K562 (cell line): ENCODE results near the gene TUB. TPM values are rescaled to one million over a fixed set of nuclear protein-coding genes. Genes with fewer than 3 reads are reported as not detected.

Experiments
- ATAC-seq: fragments of 200-7000 bp; cut with Tn5 transposase; 3 replicates; pipeline ENCODE4 v1.9.1; 2020; ENCODE audit warnings: moderate library complexity
- BruUV-seq: library from RNA; stranded (reverse); fragments of 400-500 nt; replicated peaks from 2 replicates; lab custom pipeline; 2021; lab: Mats Ljungman, UMichigan
- CTCF ChIA-PET: fragments of 300-600 bp; formaldehyde crosslinking; extraction: SDS; loops from one replicate; lab custom pipeline; 2021; ENCODE audit warnings: low intra/inter-chr PET ratio; lab: Yijun Ruan, JAX
- POLR2A ChIA-PET: fragments of 300-600, 350-650 bp; sonication (Branson Sonifier 250); formaldehyde crosslinking; extraction: SDS; loops from one replicate; lab custom pipeline; 2021; ENCODE audit warnings: antibody characterized with exemption, inconsistent platforms; lab: Yijun Ruan, JAX
- DNase-seq, 4 experiments: peaks; one replicate each; pipeline versions ENCODE4 v3.0.0 to v3.0.0-alpha.2; 2011 to 2018; ENCODE audit warnings: low spot score in 3 of 4, mixed read lengths in 3 of 4; ENCODE audit errors: extremely low read depth in 1 of 4
- FAIRE-seq: peaks from 2 replicates; lab custom pipeline; 2011; peaks lifted over from hg19 to GRCh38; lab: Jason Lieb, UNC
- H2AFZ ChIP-seq: 2 replicates; pipeline ENCODE4 v1.6.0; 2011; ENCODE audit warnings: low read depth, low read length, control low read depth, inconsistent platforms
- H3K27ac ChIP-seq: fragments of 200-600 bp; 3 replicates; pipeline ENCODE4 v1.8.0; 2011; ENCODE audit warnings: low read depth, mild to moderate bottlenecking, control low read depth, inconsistent platforms, low read length, moderate library complexity, mixed read lengths; ENCODE audit errors: extremely low read depth
- H3K27me3 ChIP-seq, 2 experiments: fragments of 300-600 bp in 1 of 2; 2 replicates in 1 of 2; 3 replicates in 1 of 2; pipeline versions ENCODE4 v1.6.0 to v1.8.0; 2011; ENCODE audit warnings: inconsistent platforms in 2 of 2, low read length in 2 of 2, mild to moderate bottlenecking in 1 of 2, mixed read lengths in 1 of 2, moderate library complexity in 1 of 2; ENCODE audit not compliant: control insufficient read depth in 2 of 2, insufficient read depth in 2 of 2
- H3K36me3 ChIP-seq: fragments of 300-600 bp; 3 replicates; pipeline ENCODE4 v1.8.0; 2011; ENCODE audit warnings: mild to moderate bottlenecking, low read length, inconsistent platforms; ENCODE audit not compliant: control insufficient read depth, insufficient read depth
- H3K4me1 ChIP-seq, 2 experiments: fragments of 200-600 bp in 1 of 2; replicated peaks in 1 of 2; 2 replicates in 1 of 2; 3 replicates in 1 of 2; pipeline versions ENCODE4 v1.5.1 to v1.8.0; 2011; ENCODE audit warnings: inconsistent platforms in 2 of 2, low read length in 2 of 2, mild to moderate bottlenecking in 1 of 2, mixed read lengths in 1 of 2, moderate library complexity in 1 of 2; ENCODE audit not compliant: control insufficient read depth in 2 of 2, insufficient read depth in 2 of 2
- H3K4me2 ChIP-seq: 2 replicates; pipeline ENCODE4 v1.6.1; 2011; ENCODE audit warnings: low read length, control low read depth, inconsistent platforms, mixed read lengths; ENCODE audit not compliant: insufficient read depth
- H3K4me3 ChIP-seq: fragments of 200-600 bp; sonication (generic), shearing (Covaris generic); 2 replicates; pipeline ENCODE4 v1.5.1; 2016; ENCODE audit warnings: control low read depth, inconsistent platforms
- H3K79me2 ChIP-seq: fragments of 200-600 bp; 3 replicates; pipeline ENCODE4 v1.8.0; 2011; ENCODE audit warnings: low read length, inconsistent platforms; ENCODE audit not compliant: control insufficient read depth, insufficient read depth
- H3K9ac ChIP-seq, 2 experiments: 2 replicates each; pipeline versions ENCODE4 v1.6.0 to v1.6.1; 2011; ENCODE audit warnings: low read depth in 2 of 2, low read length in 2 of 2, control low read depth in 1 of 2, inconsistent platforms in 1 of 2, mild to moderate bottlenecking in 1 of 2, mixed read lengths in 1 of 2; ENCODE audit not compliant: insufficient read depth in 1 of 2
- H3K9me1 ChIP-seq: one replicate; pipeline ENCODE4 v1.6.0; 2011; ENCODE audit warnings: inconsistent platforms, mild to moderate bottlenecking, low read length, moderate library complexity; ENCODE audit not compliant: control insufficient read depth, insufficient read depth
- H3K9me3 ChIP-seq: replicated peaks from 2 replicates; pipeline ENCODE4 v1.5.1; 2011; ENCODE audit warnings: low read depth, low read length, inconsistent platforms; ENCODE audit not compliant: control insufficient read depth, insufficient read depth
- H4K20me1 ChIP-seq: replicated peaks from 2 replicates; pipeline ENCODE4 v1.6.1; 2011; ENCODE audit warnings: low read length, inconsistent platforms, mixed read lengths; ENCODE audit not compliant: control insufficient read depth, insufficient read depth
- DEAF1 ChIP-seq: fragments of 450-650 bp; formaldehyde crosslinking; IDR thresholded peaks from 2 replicates; pipeline ENCODE4 v1.4.0; 2020; ENCODE audit warnings: mild to moderate bottlenecking, moderate library complexity
- HNRNPUL1 ChIP-seq: fragments of 200-400 bp; formaldehyde crosslinking; IDR thresholded peaks from 2 replicates; pipeline ENCODE4 v1.6.1; 2017; ENCODE audit warnings: low read length
- ILK ChIP-seq: fragments of 450-650 bp; IDR thresholded peaks from 2 replicates; pipeline ENCODE4 v1.6.1; 2016; ENCODE audit warnings: missing genetic modification characterization, low read depth, mild to moderate bottlenecking, missing compliant biosample characterization, moderate library complexity, borderline replicate concordance
- NFE2L1 ChIP-seq: fragments of 450-650 bp; IDR thresholded peaks from 2 replicates; pipeline ENCODE4 v1.6.1; 2016; ENCODE audit warnings: missing genetic modification characterization, low read depth, mild to moderate bottlenecking, missing compliant biosample characterization, moderate library complexity, borderline replicate concordance
- RAD21 ChIP-seq, 2 experiments: fragments of 250-450 bp in 1 of 2; fragments of 450-650 bp in 1 of 2; sonication (Bioruptor Pico) in 1 of 2; formaldehyde crosslinking in 1 of 2; IDR thresholded peaks in 1 of 2; conservative IDR thresholded peaks in 1 of 2; 2 replicates each; pipeline versions ENCODE4 v1.4.0 to v1.8.0; 2020 to 2022; ENCODE audit warnings: mild to moderate bottlenecking in 2 of 2, moderate library complexity in 1 of 2
- REST ChIP-seq, 2 experiments: fragments of 450-650 bp; formaldehyde crosslinking in 1 of 2; IDR thresholded peaks; 2 replicates each; pipeline versions ENCODE4 v1.4.0 to v1.6.1; 2014 to 2020; ENCODE audit warnings: mild to moderate bottlenecking in 2 of 2, borderline replicate concordance in 1 of 2, low read depth in 1 of 2
- SMC3 ChIP-seq: conservative IDR thresholded peaks from 2 replicates; pipeline ENCODE4 v1.6.1; 2011; ENCODE audit warnings: low read depth, low read length, improper control_type of control experiment; ENCODE audit not compliant: insufficient read depth
- STAG1 ChIP-seq: sonication (generic); formaldehyde crosslinking; IDR thresholded peaks from 2 replicates; pipeline ENCODE4 v1.5.0; 2020; ENCODE audit warnings: missing genetic modification reagents, borderline replicate concordance
- WGBS: fragments of 100-300 bp; shearing (Covaris generic); methylation state at CpG from one replicate; pipeline ENCODE4 v1.1.6; 2016; ENCODE audit warnings: low coverage, mixed read lengths; ENCODE audit not compliant: insufficient coverage; ENCODE audit errors: missing lambda C conversion rate; 5-methylcytosine and 5-hydroxymethylcytosine counted together
- in situ Hi-C: fragments of 300-500 bp; cut with MboI; formaldehyde crosslinking; loops from 4 replicates; pipeline ENCODE4 v1.15.0; 2018; ENCODE audit warnings: inconsistent platforms, mixed read lengths
- intact Hi-C: fragments of 100-400 bp; cut with micrococcal nuclease; formaldehyde crosslinking; loops from 2 replicates; pipeline ENCODE4 v1.14.2; 2022
- polyA plus RNA-seq, 8 experiments: library from polyadenylated mRNA; depleted of rRNA in 4 of 8; stranded (reverse) in 5 of 8; unstranded in 3 of 8; fragments of >200 nt; fragmentation: Nextera tagmentation in 2 of 8; fragmentation: Illumina TruSeq in 1 of 8; extraction: Ambion mirVana in 2 of 8; extraction: Trizol in 1 of 8; gene quantifications; 2 replicates each; pipeline versions ENCODE4 v1.2.1 to v1.2.3, GENCODE V29; 2011 to 2014; ENCODE audit warnings: inconsistent platforms in 1 of 8, missing spikeins in 1 of 8
- total RNA-seq, 7 experiments: library from RNA; depleted of rRNA in 6 of 7; stranded (reverse); fragments of >200 nt in 6 of 7; fragmentation: Illumina TruSeq in 2 of 7; extraction: Trizol in 2 of 7; gene quantifications; 2 replicates each; pipeline versions ENCODE4 v1.2.1 to v1.2.3, GENCODE V29; 2011 to 2021; ENCODE audit warnings: low replicate concordance in 1 of 7

Gene TUB
- total and polyA plus RNA-seq, 9 of the 15 experiments (the other 6 are each of a cell fraction or from before 2014, with no cell fraction given), result not detected

GRCh38 chr11:8099291-8099899 is 18.4 kb downstream of the TUB start:
- Histone ChIP-seq H3K4me3 (no peak overlapping the region), H4K20me1 (no peaks in the 10 kb centered on the region), H3K79me2 (no peaks in the 10 kb centered on the region), H3K9ac (no peak overlapping the region), H3K36me3 (no peaks in the 10 kb centered on the region), H3K9me3 (no peaks in the 10 kb centered on the region), H3K27ac (no peak overlapping the region), H3K4me2 (no peak overlapping the region), H2AFZ (no peak overlapping the region), H3K9me1 (no peaks in the 10 kb centered on the region), H3K4me1 (peaks cover 0 to 3% of the 10 kb centered on the region in 2 experiments; a peak in 2 of 5 replicates), H3K27me3 (peaks cover 0 to 44% of the 10 kb centered on the region in 2 experiments; a peak in 3 of 5 replicates)
- CTCF ChIA-PET, result interaction anchor here (1.2 to 4.4 kb wide), 3 partner anchors 67 to 93 kb away, joined by 3 to 17 read pairs (median 6); no protein-coding TSS in a partner anchor
- ATAC-seq (peak; percentile 88), DNase-seq (peak; percentile 50 to 75 (median 60)), FAIRE-seq (peak; percentile 89)
- POLR2A ChIA-PET, result interaction anchor here (0.6 to 1.7 kb wide), 7 partner anchors 11 to 603 kb away, joined by 3 to 4 read pairs (median 3); no protein-coding TSS in a partner anchor
- intact Hi-C loops (loop anchor here (1.0 to 10.0 kb wide), 4 partner anchors 67 to 395 kb away; partner anchors contain the start of gene OVCH2), in situ Hi-C loops (loop anchor here (5.0 to 10.0 kb wide), 2 partner anchors 92 to 205 kb away; no protein-coding TSS in a partner anchor)
- WGBS, result 0% methylated on average over 3 of the region's 3 CpGs
- no TSS peak for BruUV-seq
- TF ChIP-seq SMC3, result peak; percentile 72
- no peak for TF ChIP-seq ILK (tag)
- TF ChIP-seq DEAF1 (CRISPR knock-in tag), result peak; percentile 72
- TF ChIP-seq HNRNPUL1, result no peak
- peak; percentile 83 to 84 for TF ChIP-seq RAD21 (CRISPR knock-in tag; conservative IDR thresholded peaks at IDR 0.05 in 1 of 2, IDR thresholded peaks at IDR 0.05 in 1 of 2)
- TF ChIP-seq REST (IDR thresholded peaks at IDR 0.05; ENCODE audit: borderline replicate concordance), result peak; percentile 51; the same call in 1 of the 2 replicates
- TF ChIP-seq REST (CRISPR knock-in tag; IDR thresholded peaks at IDR 0.05; ENCODE audit: low read depth), result no peak
- no peak for TF ChIP-seq NFE2L1 (tag)
- TF ChIP-seq STAG1 (CRISPR knock-in tag), result peak; percentile 17; the same call in 1 of the 2 replicates
